Measurements from ENCODE around the gene ZNF763.
"Not testable (repeated sequence)": the region's sequence is repeated elsewhere in the genome, so short reads cannot be mapped to it uniquely, and the experiment has no call there.

The ZNF763 gene

GRCh38 chr19:11964858-11965645 lies at the start of gene ZNF763:
Gene ZNF763, plus strand, starts transcription at chr19:11965040. Its CDS starts 169 bp downstream, at chr19:11965209.
- Mint-ChIP-seq H3K36me3 (ENCODE audit: low read depth) (peaks cover 8% of the 10 kb centered on the region), H3K4me3 (peak within 1 kb of the TSS; percentile 84), H3K27ac (peak within 1 kb of the TSS; percentile 85), H3K27me3 (no peaks in the 10 kb centered on the region), H3K9me3 (no peaks in the 10 kb centered on the region), H3K4me1 (ENCODE audit: low read depth) (peaks cover 23% of the 10 kb centered on the region)
- peak; percentile 89 for DNase-seq

GRCh38 chr19:11921852-11922495 lies 42.9 kb upstream of the ZNF763 start:
- Mint-ChIP-seq H3K27me3 (no peaks in the 10 kb centered on the region), H3K9me3 (peaks cover 3% of the 10 kb centered on the region), H3K4me1 (ENCODE audit: low read depth) (peaks cover 32% of the 10 kb centered on the region), H3K4me3 (no peak overlapping the region), H3K36me3 (ENCODE audit: low read depth) (peaks cover 24% of the 10 kb centered on the region), H3K27ac (no peak overlapping the region)
- DNase-seq, result no peak

- peaks cover 49% of the 10 kb centered on the region for H3K36me3 Mint-ChIP-seq (ENCODE audit: low read depth)
- H3K27me3 Mint-ChIP-seq, result no peaks in the 10 kb centered on the region
- H3K9me3 Mint-ChIP-seq, result peaks cover under 1% of the 10 kb centered on the region
- peak within 1 kb of the TSS; percentile 99 for H3K4me3 Mint-ChIP-seq
- H3K27ac Mint-ChIP-seq, result peak within 1 kb of the TSS; percentile 99
- H3K4me1 Mint-ChIP-seq (ENCODE audit: low read depth), result peaks cover 47% of the 10 kb centered on the region
- DNase-seq, result peak; percentile 93
Observed at GRCh38 chr19:11924886-11925650, 39.8 kb upstream of the ZNF763 start, which contains the start of gene ZNF700. Gene ZNF700, plus strand, starts transcription at chr19:11925107. Its CDS starts 104 bp downstream, at chr19:11925211.

DNA sequence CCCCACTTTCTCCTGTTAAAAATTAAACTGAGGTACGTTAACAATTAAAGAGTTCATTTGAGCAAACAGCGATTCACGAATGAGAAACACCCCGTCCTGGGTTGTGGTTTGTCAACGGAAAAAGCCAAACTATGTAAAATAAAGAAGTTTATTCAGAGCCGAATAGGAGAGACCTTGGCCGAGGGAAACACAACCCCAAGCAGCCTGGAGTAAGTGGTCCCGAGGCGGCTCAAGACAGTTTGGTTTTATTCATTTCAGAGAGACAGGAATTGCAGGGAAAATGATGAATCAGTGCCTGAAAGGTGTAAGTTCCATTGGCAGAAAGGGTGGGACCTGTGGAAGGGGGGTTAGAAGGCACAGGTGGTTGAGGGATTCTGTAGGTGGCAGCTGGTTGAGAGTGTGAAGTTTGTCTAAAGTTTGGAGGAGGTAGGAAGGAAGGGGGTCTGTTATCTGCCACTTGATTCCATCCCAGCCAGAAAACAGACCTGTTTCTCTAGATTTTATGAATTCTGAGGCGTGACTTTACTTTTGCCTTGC lies 39.1 kb upstream of the ZNF763 start:
- not testable (repeated sequence) for H3K9me3 Mint-ChIP-seq, DNase-seq, H3K27me3 Mint-ChIP-seq
- Mint-ChIP-seq H3K27ac (peak overlapping the region; percentile 91), H3K4me3 (peak overlapping the region; percentile 99), H3K4me1 (ENCODE audit: low read depth) (peaks cover 52% of the 10 kb centered on the region), H3K36me3 (ENCODE audit: low read depth) (peaks cover 55% of the 10 kb centered on the region)

- peaks cover 59% of the 10 kb centered on the region for H3K4me1 Mint-ChIP-seq (ENCODE audit: low read depth)
- peaks cover 10% of the 10 kb centered on the region for H3K9me3 Mint-ChIP-seq
- H3K27ac Mint-ChIP-seq, result no peak overlapping the region
- DNase-seq, result no peak
- no peaks in the 10 kb centered on the region for H3K27me3 Mint-ChIP-seq
- H3K4me3 Mint-ChIP-seq, result no peak overlapping the region
- peaks cover 69% of the 10 kb centered on the region for H3K36me3 Mint-ChIP-seq (ENCODE audit: low read depth)
Observed at GRCh38 chr19:11927227-11927626, 37.6 kb upstream of the ZNF763 start.

- Mint-ChIP-seq H3K36me3 (ENCODE audit: low read depth) (peaks cover 89% of the 10 kb centered on the region), H3K4me3 (no peak overlapping the region), H3K9me3 (peaks cover 18% of the 10 kb centered on the region), H3K27me3 (no peaks in the 10 kb centered on the region), H3K27ac (no peak overlapping the region), H3K4me1 (ENCODE audit: low read depth) (peaks cover 37% of the 10 kb centered on the region)
- no peak for DNase-seq
Observed at GRCh38 chr19:11931051-11931450, 33.8 kb upstream of the ZNF763 start.

- no peak overlapping the region for H3K27ac Mint-ChIP-seq
- no peak overlapping the region for H3K4me3 Mint-ChIP-seq
- no peak for DNase-seq
- peaks cover 18% of the 10 kb centered on the region for H3K9me3 Mint-ChIP-seq
- no peaks in the 10 kb centered on the region for H3K27me3 Mint-ChIP-seq
- H3K4me1 Mint-ChIP-seq (ENCODE audit: low read depth), result peaks cover 33% of the 10 kb centered on the region
- H3K36me3 Mint-ChIP-seq (ENCODE audit: low read depth), result peaks cover 89% of the 10 kb centered on the region
Observed at GRCh38 chr19:11931513-11931912, 33.3 kb upstream of the ZNF763 start.

DNA sequence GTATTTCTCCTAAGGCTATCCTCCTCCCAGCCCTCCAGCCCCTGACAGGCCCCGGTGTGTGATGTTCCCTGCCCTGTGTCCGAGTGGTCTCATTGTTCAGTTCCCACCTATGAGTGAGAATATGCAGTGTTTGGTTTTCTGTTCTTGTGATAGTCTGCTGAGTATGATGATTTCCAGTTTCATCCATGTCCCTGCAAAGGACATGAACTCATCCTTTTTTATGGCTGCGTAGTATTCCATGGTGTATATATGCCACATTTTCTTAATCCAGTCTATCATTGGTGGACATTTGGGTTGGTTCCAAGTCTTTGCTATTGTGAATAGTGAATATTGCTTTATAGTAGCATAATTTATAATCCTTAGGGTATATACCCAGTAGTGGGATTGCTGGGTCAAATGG lies 29.0 kb upstream of the ZNF763 start:
- not testable (repeated sequence) for DNase-seq, H3K4me3 Mint-ChIP-seq, H3K27me3 Mint-ChIP-seq, H3K27ac Mint-ChIP-seq
- peaks cover 11% of the 10 kb centered on the region for H3K4me1 Mint-ChIP-seq (ENCODE audit: low read depth)
- H3K9me3 Mint-ChIP-seq, result peaks cover 30% of the 10 kb centered on the region
- peaks cover 93% of the 10 kb centered on the region for H3K36me3 Mint-ChIP-seq (ENCODE audit: low read depth)

GRCh38 chr19:11938383-11938782 lies 26.5 kb upstream of the ZNF763 start:
- H3K27ac Mint-ChIP-seq; DNase-seq; H3K4me3 Mint-ChIP-seq; H3K27me3 Mint-ChIP-seq; H3K4me1 Mint-ChIP-seq (ENCODE audit: low read depth): not testable (repeated sequence)
- Mint-ChIP-seq H3K36me3 (ENCODE audit: low read depth) (peaks cover 91% of the 10 kb centered on the region), H3K9me3 (peaks cover 43% of the 10 kb centered on the region)

- H3K27ac Mint-ChIP-seq; DNase-seq; H3K4me1 Mint-ChIP-seq (ENCODE audit: low read depth); H3K4me3 Mint-ChIP-seq; H3K27me3 Mint-ChIP-seq: not testable (repeated sequence)
- peaks cover 58% of the 10 kb centered on the region for H3K9me3 Mint-ChIP-seq
- H3K36me3 Mint-ChIP-seq (ENCODE audit: low read depth), result peaks cover 94% of the 10 kb centered on the region
Observed at GRCh38 chr19:11941361-11941887, 23.4 kb upstream of the ZNF763 start.

DNA sequence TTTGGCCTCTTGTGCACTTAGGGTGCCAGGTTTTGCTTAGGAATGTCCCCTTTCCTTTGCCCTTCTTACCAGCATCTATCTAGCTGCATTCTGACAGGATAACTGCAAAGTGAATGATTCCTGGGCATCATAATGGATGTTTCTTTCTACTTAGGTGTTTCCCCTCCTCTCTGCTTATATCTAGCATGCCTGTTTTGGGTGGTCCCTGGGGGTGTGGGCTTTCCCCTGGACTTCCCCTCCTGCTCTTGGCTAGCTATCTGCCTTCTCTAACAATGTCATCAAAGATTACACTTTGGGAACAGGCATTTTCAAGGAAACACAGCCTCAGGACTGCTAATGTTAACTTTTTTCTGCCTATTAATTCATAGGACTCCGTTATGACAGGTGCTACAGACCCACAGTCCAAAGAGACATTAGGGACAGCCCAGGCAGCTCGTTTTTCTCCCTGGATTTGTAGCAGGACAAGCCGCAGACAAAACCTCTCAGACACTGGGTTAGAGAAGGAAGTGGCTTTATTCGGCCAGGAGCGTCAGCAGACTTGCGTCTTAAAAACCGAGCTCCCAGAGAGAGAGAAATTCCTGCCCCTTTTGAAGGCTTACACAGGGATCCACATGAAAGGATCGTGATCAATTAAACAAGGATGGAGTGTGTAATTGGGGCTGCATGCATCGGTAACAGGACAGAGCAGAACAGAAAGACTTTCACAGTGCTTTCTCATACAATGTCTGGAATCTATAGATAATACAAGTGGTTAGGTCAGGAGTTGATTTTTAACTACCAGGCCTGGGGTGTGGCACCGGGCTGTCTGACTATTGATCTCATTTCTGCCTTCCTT lies 22.6 kb upstream of the ZNF763 start:
- no peak for DNase-seq
- H3K4me3 Mint-ChIP-seq, result no peak overlapping the region
- H3K4me1 Mint-ChIP-seq (ENCODE audit: low read depth), result no peaks in the 10 kb centered on the region
- H3K27ac Mint-ChIP-seq, result no peak overlapping the region
- H3K36me3 Mint-ChIP-seq (ENCODE audit: low read depth), result peaks cover 94% of the 10 kb centered on the region
- peaks cover 58% of the 10 kb centered on the region for H3K9me3 Mint-ChIP-seq
- H3K27me3 Mint-ChIP-seq, result no peaks in the 10 kb centered on the region

GRCh38 chr19:11942843-11943108 lies 22.1 kb upstream of the ZNF763 start:
- Mint-ChIP-seq H3K36me3 (ENCODE audit: low read depth) (peaks cover 96% of the 10 kb centered on the region), H3K4me1 (ENCODE audit: low read depth) (no peaks in the 10 kb centered on the region), H3K27ac (no peak overlapping the region), H3K9me3 (peaks cover 59% of the 10 kb centered on the region), H3K27me3 (no peaks in the 10 kb centered on the region), H3K4me3 (no peak overlapping the region)
- DNase-seq, result no peak

GRCh38 chr19:11944656-11945055 lies 20.2 kb upstream of the ZNF763 start:
- Mint-ChIP-seq H3K27ac (no peak overlapping the region), H3K4me1 (ENCODE audit: low read depth) (no peaks in the 10 kb centered on the region), H3K4me3 (no peak overlapping the region), H3K36me3 (ENCODE audit: low read depth) (peaks cover 96% of the 10 kb centered on the region), H3K9me3 (peaks cover 72% of the 10 kb centered on the region), H3K27me3 (no peaks in the 10 kb centered on the region)
- no peak for DNase-seq

- H3K27me3 Mint-ChIP-seq, result no peaks in the 10 kb centered on the region
- peaks cover 97% of the 10 kb centered on the region for H3K36me3 Mint-ChIP-seq (ENCODE audit: low read depth)
- H3K4me3 Mint-ChIP-seq, result no peak overlapping the region
- H3K4me1 Mint-ChIP-seq (ENCODE audit: low read depth), result no peaks in the 10 kb centered on the region
- peaks cover 75% of the 10 kb centered on the region for H3K9me3 Mint-ChIP-seq
- no peak for DNase-seq
- no peak overlapping the region for H3K27ac Mint-ChIP-seq
Observed at GRCh38 chr19:11948646-11949045, 16.2 kb upstream of the ZNF763 start.

All from activated T-cell treated with anti-CD3 and anti-CD28 coated beads, Interleukin-2, amount 50 U/mL, for 24 hours (primary cell).